GM12878 (cell line): Measurements from ENCODE around the gene TM9SF4. TPM values are rescaled to one million over a fixed set of nuclear protein-coding genes. Genes with fewer than 3 reads are reported as not detected.

Experiments
- ATAC-seq: fragments of 200-7000 bp; cut with Tn5 transposase; 3 replicates; pipeline ENCODE4 v1.9.1; 2020; ENCODE audit warnings: mild to moderate bottlenecking, moderate library complexity
- BruUV-seq: library from RNA; stranded (reverse); fragments of 400-500 nt; replicated peaks from 2 replicates; lab custom pipeline; 2021; lab: Mats Ljungman, UMichigan
- CTCF ChIA-PET: fragments of 300-600 bp; sonication (Branson Sonifier 250); formaldehyde crosslinking; extraction: SDS; loops from one replicate; lab custom pipeline; 2021; ENCODE audit warnings: inconsistent platforms; lab: Yijun Ruan, JAX
- POLR2A ChIA-PET: fragments of 350-600 bp; formaldehyde crosslinking; extraction: SDS; loops from one replicate; lab custom pipeline; 2021; ENCODE audit warnings: inconsistent platforms; lab: Charles Lee
- RAD21 ChIA-PET: fragments of 300-600 bp; sonication (Branson Sonifier 250); formaldehyde crosslinking; loops from one replicate; lab custom pipeline; 2023; ENCODE audit warnings: antibody characterized with exemption; ENCODE audit not compliant: unreplicated experiment; lab: Charles Lee
- SMC1A ChIA-PET: fragments of 300-600 bp; sonication (Branson Sonifier 250); formaldehyde crosslinking; loops from one replicate; lab custom pipeline; 2023; ENCODE audit not compliant: unreplicated experiment, uncharacterized antibody; lab: Charles Lee
- DNase-seq: peaks from one replicate; pipeline ENCODE4 v3.0.0-alpha.2; 2011; ENCODE audit warnings: low read depth, low spot score
- FAIRE-seq: peaks from 3 replicates; lab custom pipeline; 2011; peaks lifted over from hg19 to GRCh38; lab: Jason Lieb, UNC
- H2AFZ ChIP-seq: 2 replicates; pipeline ENCODE4 v1.6.0; 2011; ENCODE audit warnings: low read depth, low read length, control low read depth; ENCODE audit not compliant: control insufficient read depth
- H3K27ac ChIP-seq: 2 replicates; pipeline ENCODE4 v1.5.1; 2011; ENCODE audit warnings: control low read depth; ENCODE audit not compliant: control insufficient read depth, insufficient read depth
- H3K27me3 ChIP-seq, 2 experiments: replicated peaks in 1 of 2; 2 replicates each; pipeline versions ENCODE4 v1.6.0 to v1.6.1; 2011; ENCODE audit warnings: low read length in 1 of 2; ENCODE audit not compliant: control insufficient read depth in 2 of 2, insufficient read depth in 2 of 2
- H3K36me3 ChIP-seq, 2 experiments: 2 replicates each; pipeline ENCODE4 v1.5.1; 2011; ENCODE audit warnings: low read length in 1 of 2; ENCODE audit not compliant: control insufficient read depth in 2 of 2, insufficient read depth in 2 of 2
- H3K4me1 ChIP-seq: 2 replicates; pipeline ENCODE4 v1.6.1; 2011; ENCODE audit warnings: mild to moderate bottlenecking, low read length, moderate library complexity, mixed read lengths; ENCODE audit not compliant: control insufficient read depth, insufficient read depth
- H3K4me2 ChIP-seq: 2 replicates; pipeline ENCODE4 v1.6.0; 2011; ENCODE audit warnings: control low read depth; ENCODE audit not compliant: control insufficient read depth, insufficient read depth
- H3K4me3 ChIP-seq: fragments of 200-600 bp; sonication (generic); 2 replicates; pipeline ENCODE4 v1.5.1; 2016
- H3K79me2 ChIP-seq: 2 replicates; pipeline ENCODE4 v1.6.0; 2011; ENCODE audit warnings: low read length; ENCODE audit not compliant: control insufficient read depth, insufficient read depth
- H3K9ac ChIP-seq: 2 replicates; pipeline ENCODE4 v1.8.0; 2011; ENCODE audit warnings: low read length, control low read depth, mixed read lengths; ENCODE audit not compliant: control insufficient read depth, insufficient read depth
- H3K9me3 ChIP-seq: replicated peaks from 3 replicates; pipeline ENCODE4 v1.5.1; 2011; ENCODE audit warnings: mild to moderate bottlenecking, low read length; ENCODE audit not compliant: control insufficient read depth, insufficient read depth
- H4K20me1 ChIP-seq: 2 replicates; pipeline ENCODE4 v1.6.0; 2011; ENCODE audit not compliant: control insufficient read depth, insufficient read depth
- CEBPB ChIP-seq, 2 experiments: fragments of 150-350 bp in 1 of 2; IDR thresholded peaks; 2 replicates each; pipeline ENCODE4 v1.6.1; 2012 to 2014; ENCODE audit warnings: low read depth in 2 of 2, low read length in 2 of 2, borderline replicate concordance in 1 of 2, inconsistent platforms in 1 of 2
- EP300 ChIP-seq, 2 experiments: fragments of 150-350 bp in 1 of 2; IDR thresholded peaks; 2 replicates each; pipeline ENCODE4 v1.6.1; 2011 to 2012; ENCODE audit warnings: low read depth in 2 of 2, low read length in 2 of 2, borderline replicate concordance in 1 of 2, improper control_type of control experiment in 1 of 2, inconsistent platforms in 1 of 2; ENCODE audit not compliant: control insufficient read depth in 1 of 2
- IRF5 ChIP-seq: fragments of 450-650 bp; IDR thresholded peaks from 2 replicates; pipeline ENCODE4 v1.6.1; 2017; ENCODE audit warnings: borderline replicate concordance
- KAT2A ChIP-seq: conservative IDR thresholded peaks from 2 replicates; pipeline ENCODE4 v1.6.1; 2011; ENCODE audit warnings: low read depth, low read length; ENCODE audit not compliant: control insufficient read depth
- MTA2 ChIP-seq: fragments of 450-650 bp; IDR thresholded peaks from 2 replicates; pipeline ENCODE4 v1.6.1; 2016; ENCODE audit warnings: low read depth, mild to moderate bottlenecking, moderate library complexity
- PAX5 ChIP-seq: IDR thresholded peaks from 2 replicates; pipeline ENCODE4 v1.6.1; 2011; ENCODE audit warnings: low read depth, low read length, borderline replicate concordance
- POU2F2 ChIP-seq: IDR thresholded peaks from 3 replicates; pipeline ENCODE4 v1.6.1; 2011; ENCODE audit warnings: low read depth, mild to moderate bottlenecking, low read length, borderline replicate concordance
- SKIL ChIP-seq: fragments of 450-650 bp; IDR thresholded peaks from 2 replicates; pipeline ENCODE4 v1.6.1; 2017; ENCODE audit warnings: mild to moderate bottlenecking, low read depth, inconsistent platforms; ENCODE audit not compliant: poor library complexity, severe bottlenecking
- ZNF274 ChIP-seq: IDR thresholded peaks from one replicate; pipeline ENCODE4 v1.8.0; 2011; ENCODE audit not compliant: insufficient read length, insufficient read depth
- ZNF687 ChIP-seq: fragments of 450-650 bp; IDR thresholded peaks from 2 replicates; pipeline ENCODE4 v1.6.1; 2017; ENCODE audit warnings: mild to moderate bottlenecking, moderate library complexity
- in situ Hi-C: fragments of 300-500 bp; cut with MboI; formaldehyde crosslinking; loops from 9 replicates; pipeline ENCODE4 v1.14.3; 2018; ENCODE audit warnings: mixed read lengths
- intact Hi-C: fragments of 100-400 bp; cut with micrococcal nuclease; formaldehyde crosslinking; loops from one replicate; pipeline ENCODE4 v1.14.2; 2022; ENCODE audit not compliant: unreplicated experiment
- polyA plus RNA-seq, 11 experiments: library from polyadenylated mRNA; depleted of rRNA in 4 of 11; unstranded in 6 of 11; stranded (reverse) in 5 of 11; fragments of >200 nt; fragmentation: Nextera tagmentation in 4 of 11; fragmentation: Illumina TruSeq in 1 of 11; extraction: Ambion mirVana in 4 of 11; extraction: Trizol in 1 of 11; gene quantifications; 1 replicate in 1 of 11; 2 replicates in 10 of 11; pipeline versions ENCODE4 v1.2.1 to v1.2.3, GENCODE V29; 2011 to 2016; ENCODE audit warnings: inconsistent platforms in 2 of 11, missing spikeins in 2 of 11, low read depth in 1 of 11
- total RNA-seq, 4 experiments: library from RNA; depleted of rRNA in 3 of 4; stranded (reverse); fragments of >200 nt in 3 of 4; fragmentation: Illumina TruSeq in 1 of 4; extraction: Trizol in 1 of 4; gene quantifications; 2 replicates each; pipeline versions ENCODE4 v1.2.1 to v1.2.3, GENCODE V29; 2013 to 2021
- TF ChIP-seq, protein P1 (sequence below): IDR thresholded peaks from 2 replicates; pipeline ENCODE4 v1.6.1; 2012; ENCODE audit warnings: low read length, inconsistent platforms
- TF ChIP-seq, protein P2 (sequence below): IDR thresholded peaks from 2 replicates; pipeline ENCODE4 v1.6.1; 2011; ENCODE audit warnings: low read depth, low read length, improper control_type of control experiment, borderline replicate concordance

The TM9SF4 gene
- total and polyA plus RNA-seq, 10 of the 15 experiments (the other 5 are each of a cell fraction or from before 2014, with no cell fraction given), result 8.5 to 47.8 (median 24.3) TPM

DNA sequence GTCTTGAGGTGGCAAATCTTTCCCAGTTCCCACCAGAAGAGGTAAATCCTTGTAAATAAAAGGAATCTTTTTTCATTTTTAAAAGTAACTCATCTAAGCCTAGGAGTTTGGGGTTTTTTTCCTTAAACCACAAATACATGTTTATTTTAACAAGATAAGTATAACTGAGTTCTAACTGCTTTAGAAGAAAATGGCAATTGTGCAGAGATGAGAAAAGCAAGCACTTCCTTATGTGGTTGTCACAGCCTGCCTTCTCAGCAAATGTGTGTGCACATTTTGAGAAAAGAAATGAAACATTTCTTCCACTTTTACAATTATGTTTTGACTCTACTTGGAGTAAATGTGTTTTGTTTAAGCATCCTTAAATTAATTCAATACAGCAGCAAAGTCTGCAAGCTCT, 39.8 kb upstream of the TM9SF4 start:
- SMC1A ChIA-PET, result interaction anchor here (0.7 to 8.7 kb wide), 3 partner anchors 10 to 19 kb away, joined by 3 to 83 read pairs (median 6); no protein-coding TSS in a partner anchor
- no peaks in the 10 kb centered on the region for H4K20me1 ChIP-seq
- POLR2A ChIA-PET, result interaction anchor here (0.6 to 1.1 kb wide), 2 partner anchors 18 to 19 kb away, joined by 3 to 4 read pairs; no protein-coding TSS in a partner anchor
- no peaks in the 10 kb centered on the region for H3K9me3 ChIP-seq
- H3K79me2 ChIP-seq, result no peaks in the 10 kb centered on the region
- no peak overlapping the region for H3K4me3 ChIP-seq
- H3K27me3 ChIP-seq, result no peaks in the 10 kb centered on the region
- H3K36me3 ChIP-seq, result no peaks in the 10 kb centered on the region
- no peak overlapping the region; the same call in 1 of the 2 replicates for H2AFZ ChIP-seq
- in situ Hi-C loops, result no loop called here
- no peak for DNase-seq
- H3K9ac ChIP-seq, result no peak overlapping the region
- FAIRE-seq, result no peak
- H3K27ac ChIP-seq, result 0 out of 2 replicates have a peak overlapping the region, but pooled peaks have one; percentile 9
- RAD21 ChIA-PET, result interaction anchor here (1.7 kb wide), 1 partner anchor 35 kb away, joined by 6 read pairs; no protein-coding TSS in a partner anchor
- BruUV-seq, result no TSS peak
- intact Hi-C loops, result no loop called here
- H3K4me1 ChIP-seq, result peaks cover 36% of the 10 kb centered on the region
- ATAC-seq, result no peak
- CTCF ChIA-PET, result interaction anchor here (1.2 to 1.3 kb wide), 2 partner anchors 9 to 22 kb away, joined by 3 to 6 read pairs; no protein-coding TSS in a partner anchor
- H3K4me2 ChIP-seq, result no peak overlapping the region
- no peak for TF ChIP-seq EP300 (IDR thresholded peaks at IDR 0.05; ENCODE audit: borderline replicate concordance in 1 of 2, control insufficient read depth in 1 of 2, low read depth in 2 of 2, low read length in 2 of 2)
- TF ChIP-seq SKIL, result no peak
- TF ChIP-seq, protein P1, sequence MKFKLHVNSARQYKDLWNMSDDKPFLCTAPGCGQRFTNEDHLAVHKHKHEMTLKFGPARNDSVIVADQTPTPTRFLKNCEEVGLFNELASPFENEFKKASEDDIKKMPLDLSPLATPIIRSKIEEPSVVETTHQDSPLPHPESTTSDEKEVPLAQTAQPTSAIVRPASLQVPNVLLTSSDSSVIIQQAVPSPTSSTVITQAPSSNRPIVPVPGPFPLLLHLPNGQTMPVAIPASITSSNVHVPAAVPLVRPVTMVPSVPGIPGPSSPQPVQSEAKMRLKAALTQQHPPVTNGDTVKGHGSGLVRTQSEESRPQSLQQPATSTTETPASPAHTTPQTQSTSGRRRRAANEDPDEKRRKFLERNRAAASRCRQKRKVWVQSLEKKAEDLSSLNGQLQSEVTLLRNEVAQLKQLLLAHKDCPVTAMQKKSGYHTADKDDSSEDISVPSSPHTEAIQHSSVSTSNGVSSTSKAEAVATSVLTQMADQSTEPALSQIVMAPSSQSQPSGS, result no peak
- TF ChIP-seq ZNF687, result no peak
- TF ChIP-seq KAT2A, result no peak
- TF ChIP-seq CEBPB (IDR thresholded peaks at IDR 0.05; ENCODE audit: borderline replicate concordance in 1 of 2, low read depth in 2 of 2, low read length in 2 of 2), result no peak
- TF ChIP-seq PAX5, result no peak
- no peak for TF ChIP-seq MTA2
- TF ChIP-seq IRF5, result no peak
- TF ChIP-seq, protein P2, sequence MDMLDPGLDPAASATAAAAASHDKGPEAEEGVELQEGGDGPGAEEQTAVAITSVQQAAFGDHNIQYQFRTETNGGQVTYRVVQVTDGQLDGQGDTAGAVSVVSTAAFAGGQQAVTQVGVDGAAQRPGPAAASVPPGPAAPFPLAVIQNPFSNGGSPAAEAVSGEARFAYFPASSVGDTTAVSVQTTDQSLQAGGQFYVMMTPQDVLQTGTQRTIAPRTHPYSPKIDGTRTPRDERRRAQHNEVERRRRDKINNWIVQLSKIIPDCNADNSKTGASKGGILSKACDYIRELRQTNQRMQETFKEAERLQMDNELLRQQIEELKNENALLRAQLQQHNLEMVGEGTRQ, result no peak
- TF ChIP-seq POU2F2, result no peak
- no peak for TF ChIP-seq ZNF274
